ENCODE data around the gene PRDX5. TPM values are rescaled to one million over a fixed set of nuclear protein-coding genes. Genes with fewer than 3 reads are reported as not detected.

PRDX5 gene
- total RNA-seq, 1 donor from 2014 or later = 357 TPM

DNA sequence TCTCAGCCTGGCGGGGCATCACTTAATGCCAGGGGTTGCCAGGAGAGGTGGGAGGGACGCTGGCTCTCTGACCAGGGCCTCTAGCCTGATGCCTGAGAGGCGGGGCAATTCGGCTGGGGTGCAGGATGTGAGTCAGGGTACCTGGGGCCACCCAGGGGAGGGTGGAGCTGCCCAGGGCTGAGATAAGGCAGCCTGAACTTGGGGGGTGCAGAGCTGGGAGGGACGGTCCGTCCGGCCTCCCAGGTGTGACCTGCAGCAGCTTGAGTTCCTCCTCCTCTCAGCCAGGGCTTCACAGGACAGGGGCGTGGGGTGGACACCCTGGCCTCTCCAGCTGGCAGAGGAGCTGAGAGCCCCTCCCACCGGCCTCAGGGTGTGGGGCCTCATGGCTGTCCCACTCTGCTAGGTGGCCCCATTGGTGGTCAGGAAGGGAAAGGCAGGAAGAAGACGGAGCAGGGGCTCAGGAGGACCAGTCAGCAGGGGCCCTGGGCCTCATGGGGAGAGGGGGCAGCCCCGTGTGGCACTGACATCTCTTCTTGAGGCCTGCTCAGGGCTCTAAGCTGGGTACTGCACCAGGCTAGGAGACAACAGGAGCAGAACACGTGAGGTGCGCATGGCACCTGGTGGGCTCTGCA lies 40.1 kb downstream of the PRDX5 start:
- TF ChIP-seq, protein P1, sequence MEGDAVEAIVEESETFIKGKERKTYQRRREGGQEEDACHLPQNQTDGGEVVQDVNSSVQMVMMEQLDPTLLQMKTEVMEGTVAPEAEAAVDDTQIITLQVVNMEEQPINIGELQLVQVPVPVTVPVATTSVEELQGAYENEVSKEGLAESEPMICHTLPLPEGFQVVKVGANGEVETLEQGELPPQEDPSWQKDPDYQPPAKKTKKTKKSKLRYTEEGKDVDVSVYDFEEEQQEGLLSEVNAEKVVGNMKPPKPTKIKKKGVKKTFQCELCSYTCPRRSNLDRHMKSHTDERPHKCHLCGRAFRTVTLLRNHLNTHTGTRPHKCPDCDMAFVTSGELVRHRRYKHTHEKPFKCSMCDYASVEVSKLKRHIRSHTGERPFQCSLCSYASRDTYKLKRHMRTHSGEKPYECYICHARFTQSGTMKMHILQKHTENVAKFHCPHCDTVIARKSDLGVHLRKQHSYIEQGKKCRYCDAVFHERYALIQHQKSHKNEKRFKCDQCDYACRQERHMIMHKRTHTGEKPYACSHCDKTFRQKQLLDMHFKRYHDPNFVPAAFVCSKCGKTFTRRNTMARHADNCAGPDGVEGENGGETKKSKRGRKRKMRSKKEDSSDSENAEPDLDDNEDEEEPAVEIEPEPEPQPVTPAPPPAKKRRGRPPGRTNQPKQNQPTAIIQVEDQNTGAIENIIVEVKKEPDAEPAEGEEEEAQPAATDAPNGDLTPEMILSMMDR (conservative IDR thresholded peaks at IDR 0.05; ENCODE audit: low read depth, low read length) = no peak
- DNase-seq (ENCODE audit: low read depth) = no peak
- peak overlapping the region; percentile 93 for H3K4me3 ChIP-seq (ENCODE audit: low read depth, low read length)

DNA sequence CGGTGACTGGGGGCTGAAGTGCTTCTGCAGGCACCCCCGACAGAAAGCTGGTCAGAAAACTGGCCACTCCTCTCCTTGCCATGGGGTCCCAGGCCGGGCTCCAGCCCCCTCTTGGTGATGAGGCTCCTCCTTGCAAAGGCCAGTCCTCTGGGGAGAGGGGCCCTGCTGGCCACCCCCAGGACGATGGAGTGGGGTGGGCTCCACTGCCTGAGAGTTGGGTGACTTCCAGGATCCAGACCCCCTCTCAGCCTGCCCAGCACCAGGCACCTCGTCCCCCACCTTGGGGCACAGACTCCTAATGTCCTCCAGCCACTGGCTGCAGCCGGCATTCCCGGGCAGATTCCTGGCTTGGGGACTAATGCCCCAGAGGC lies 40.6 kb downstream of the PRDX5 start:
- no peak for DNase-seq (ENCODE audit: low read depth)

DNA sequence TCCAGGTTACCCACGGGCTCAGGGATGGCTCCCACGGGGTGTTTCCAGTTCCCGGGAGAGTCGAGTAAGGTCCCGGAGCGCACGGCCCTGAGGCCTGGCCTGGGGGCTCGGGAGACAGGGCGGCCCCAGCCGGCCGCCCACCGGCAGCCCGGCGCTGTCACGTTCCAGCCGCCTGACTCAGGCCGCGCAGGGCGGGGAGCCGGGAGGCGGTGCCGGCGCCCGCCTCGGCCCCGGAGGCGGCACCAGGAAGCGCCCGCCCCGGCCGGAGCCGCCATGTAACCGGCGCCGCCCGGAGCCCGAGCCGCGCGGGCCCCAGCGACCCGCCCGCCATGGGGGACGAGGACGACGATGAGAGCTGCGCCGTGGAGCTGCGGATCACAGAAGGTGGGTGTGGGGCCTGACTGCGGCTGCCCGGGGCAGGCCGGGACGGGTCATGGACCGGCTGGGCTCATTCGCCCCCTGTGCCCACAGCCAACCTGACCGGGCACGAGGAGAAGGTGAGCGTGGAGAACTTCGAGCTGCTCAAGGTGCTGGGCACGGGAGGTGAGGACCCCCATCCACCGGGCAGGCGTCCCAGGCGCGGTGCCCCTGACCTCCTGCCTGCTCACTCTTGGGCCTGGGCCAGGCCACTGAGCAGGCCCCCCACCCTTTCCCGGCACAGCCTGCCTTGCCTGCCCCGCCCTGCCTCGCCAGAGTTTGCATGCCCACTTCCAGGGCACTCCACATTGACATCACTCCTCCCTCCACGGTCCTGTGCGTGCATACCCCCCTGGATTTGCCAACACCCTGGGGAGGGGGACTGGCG lies 41.2 kb downstream of the PRDX5 start, which contains the start of gene RPS6KA4:
RPS6KA4 (plus strand) TSS at position 256 of the 805 bp plus-strand sequence; CDS start at position 330, 74 bp downstream.
- peak within 1 kb of the TSS; percentile 93 for H3K4me3 ChIP-seq (ENCODE audit: low read depth, low read length)
- no peak for DNase-seq (ENCODE audit: low read depth)
- TF ChIP-seq, protein P1 (conservative IDR thresholded peaks at IDR 0.05; ENCODE audit: low read depth, low read length) = no peak

More for the DNA sequence above, 40.6 kb downstream of the PRDX5 start:
- TF ChIP-seq, protein P1 (conservative IDR thresholded peaks at IDR 0.05; ENCODE audit: low read depth, low read length) = no peak
- H3K4me3 ChIP-seq (ENCODE audit: low read depth, low read length) = peak overlapping the region; percentile 93

DNA sequence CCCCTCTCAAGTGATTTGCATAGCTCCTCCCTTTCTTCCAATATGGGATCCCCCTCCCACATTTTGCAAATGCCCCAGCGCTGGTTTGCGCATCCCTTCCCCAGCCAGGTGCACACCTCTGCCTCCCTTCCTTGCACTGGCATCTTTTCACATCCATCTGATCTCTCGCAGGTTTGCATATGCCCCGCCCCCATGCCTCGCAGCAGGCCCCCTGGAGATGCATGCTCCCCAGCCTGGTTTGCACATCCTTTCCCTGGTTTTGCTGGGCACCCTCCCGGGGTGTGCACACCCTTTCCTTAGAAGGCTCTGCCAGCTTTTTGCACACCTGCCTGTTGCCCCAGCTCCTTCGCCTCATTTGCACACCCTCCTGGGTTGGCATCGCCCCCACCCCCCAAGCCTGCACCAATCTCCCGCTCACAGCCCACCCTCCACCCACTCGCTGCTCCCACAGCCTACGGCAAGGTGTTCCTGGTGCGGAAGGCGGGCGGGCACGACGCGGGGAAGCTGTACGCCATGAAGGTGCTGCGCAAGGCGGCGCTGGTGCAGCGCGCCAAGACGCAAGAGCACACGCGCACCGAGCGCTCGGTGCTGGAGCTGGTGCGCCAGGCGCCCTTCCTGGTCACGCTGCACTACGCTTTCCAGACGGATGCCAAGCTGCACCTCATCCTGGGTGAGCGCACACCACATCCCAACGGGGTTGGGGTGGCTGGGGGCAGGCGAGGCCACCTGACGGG lies 42.0 kb downstream of the PRDX5 start:
- no peak for DNase-seq (ENCODE audit: low read depth)
- H3K4me3 ChIP-seq (ENCODE audit: low read depth, low read length) = peak overlapping the region; percentile 93
- TF ChIP-seq, protein P1 (conservative IDR thresholded peaks at IDR 0.05; ENCODE audit: low read depth, low read length) = no peak

DNA sequence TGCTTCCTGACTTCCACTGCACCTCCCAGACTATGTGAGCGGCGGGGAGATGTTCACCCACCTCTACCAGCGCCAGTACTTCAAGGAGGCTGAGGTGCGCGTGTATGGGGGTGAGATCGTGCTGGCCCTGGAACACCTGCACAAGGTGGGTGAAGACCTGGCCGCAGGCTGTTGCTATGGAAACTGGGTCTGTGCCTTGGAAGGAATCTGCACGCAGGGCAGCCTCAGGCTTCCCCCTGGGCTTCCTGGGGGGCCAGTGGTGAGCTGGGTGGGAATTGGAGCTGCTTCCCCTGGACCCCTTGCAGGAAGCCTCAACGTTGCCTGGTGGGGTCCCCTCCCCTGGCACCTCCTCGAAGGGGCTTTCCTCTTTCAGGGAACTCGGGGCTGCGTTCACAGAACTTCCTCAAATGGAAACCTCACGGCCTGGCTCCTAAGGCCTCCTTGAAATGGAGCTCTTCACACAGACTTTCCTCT lies 42.6 kb downstream of the PRDX5 start:
- TF ChIP-seq, protein P1 (conservative IDR thresholded peaks at IDR 0.05; ENCODE audit: low read depth, low read length) = no peak
- DNase-seq (ENCODE audit: low read depth) = no peak
- no peak overlapping the region for H3K4me3 ChIP-seq (ENCODE audit: low read depth, low read length)

DNA sequence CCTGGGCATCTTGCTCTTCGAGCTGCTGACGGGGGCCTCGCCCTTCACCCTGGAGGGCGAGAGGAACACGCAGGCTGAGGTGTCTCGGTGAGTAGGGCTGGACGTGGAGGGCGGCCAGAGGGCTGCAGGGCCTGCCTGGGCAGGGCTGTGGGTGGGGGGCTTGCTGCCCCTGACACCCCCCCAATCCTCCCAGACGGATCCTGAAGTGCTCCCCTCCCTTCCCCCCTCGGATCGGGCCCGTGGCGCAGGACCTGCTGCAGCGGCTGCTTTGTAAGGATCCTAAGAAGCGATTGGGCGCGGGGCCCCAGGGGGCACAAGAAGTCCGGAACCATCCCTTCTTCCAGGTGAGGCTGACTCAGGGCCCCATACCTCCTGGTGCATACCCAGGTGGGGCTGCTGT lies 43.7 kb downstream of the PRDX5 start:
- H3K4me3 ChIP-seq (ENCODE audit: low read depth, low read length) = no peak overlapping the region
- DNase-seq (ENCODE audit: low read depth) = no peak
- TF ChIP-seq, protein P1 (conservative IDR thresholded peaks at IDR 0.05; ENCODE audit: low read depth, low read length) = no peak

Data from epithelial cell of proximal tubule (primary cell).